ENCODE results near the gene SGMS1.
A peak's percentile ranks its signal among the peaks of the same experiment; 100 is the strongest.
"Not testable (repeated sequence)": the region's sequence is repeated elsewhere in the genome, so short reads cannot be mapped to it uniquely, and the experiment has no call there.

The SGMS1 gene

DNA sequence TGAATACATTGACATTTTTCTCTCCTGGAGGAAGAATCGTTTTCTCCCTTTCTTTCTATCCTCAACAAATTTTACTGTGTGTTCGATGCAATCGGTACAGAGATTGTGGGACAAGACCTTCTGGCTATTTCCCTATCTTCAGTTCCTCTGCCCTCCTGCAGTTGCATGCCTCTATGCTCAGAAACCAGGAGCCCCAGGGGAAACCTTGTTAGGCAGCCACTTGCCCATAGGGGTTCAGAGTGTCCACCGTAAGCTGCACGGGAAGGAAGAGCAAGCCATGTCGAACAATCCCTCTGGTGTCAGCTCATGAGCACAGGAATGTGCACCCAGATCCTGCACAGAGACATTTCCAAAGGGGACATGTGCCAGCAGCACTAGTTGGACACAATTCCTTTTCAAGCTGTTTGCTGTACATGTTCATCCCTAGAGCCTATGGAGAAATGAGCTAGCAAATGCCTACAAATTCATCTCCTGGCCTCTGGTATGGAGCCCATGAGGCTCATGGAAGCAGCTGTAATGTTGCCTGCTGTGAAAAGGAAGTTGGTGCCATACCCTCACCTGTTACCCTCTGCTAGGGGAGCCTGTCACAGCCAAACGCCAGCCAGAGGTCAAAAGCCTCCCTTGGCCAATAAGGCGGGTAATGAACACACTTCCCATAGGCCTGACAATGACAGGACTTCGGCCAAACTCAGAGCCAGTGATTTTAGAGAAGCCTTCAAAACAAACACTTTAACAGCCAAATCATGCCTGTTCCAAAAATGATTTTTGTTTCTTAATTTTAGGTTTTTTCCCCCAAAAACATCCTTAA, 336.6 kb downstream of the SGMS1 start:
- no peak for DNase-seq

DNA sequence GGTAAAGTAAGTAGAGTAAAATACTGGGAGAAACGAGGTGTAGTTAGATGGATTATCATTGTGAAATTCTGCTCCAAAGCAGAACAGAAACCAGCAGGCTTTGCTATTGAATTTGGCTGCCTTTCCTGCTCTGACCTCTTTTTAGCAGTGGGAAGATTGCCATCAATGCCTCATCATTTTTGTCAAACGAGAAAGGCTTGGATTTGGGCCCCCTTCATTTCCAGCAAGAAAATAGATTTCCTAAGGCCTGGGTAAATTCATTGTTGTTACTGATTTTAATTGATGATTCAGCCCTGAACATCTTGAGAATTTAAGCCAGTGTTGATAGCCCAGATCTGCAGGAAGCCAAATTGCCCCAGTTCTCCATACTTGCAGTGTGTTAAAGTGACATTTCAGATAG, 337.2 kb downstream of the SGMS1 start:
- peak; percentile 14 for DNase-seq

DNA sequence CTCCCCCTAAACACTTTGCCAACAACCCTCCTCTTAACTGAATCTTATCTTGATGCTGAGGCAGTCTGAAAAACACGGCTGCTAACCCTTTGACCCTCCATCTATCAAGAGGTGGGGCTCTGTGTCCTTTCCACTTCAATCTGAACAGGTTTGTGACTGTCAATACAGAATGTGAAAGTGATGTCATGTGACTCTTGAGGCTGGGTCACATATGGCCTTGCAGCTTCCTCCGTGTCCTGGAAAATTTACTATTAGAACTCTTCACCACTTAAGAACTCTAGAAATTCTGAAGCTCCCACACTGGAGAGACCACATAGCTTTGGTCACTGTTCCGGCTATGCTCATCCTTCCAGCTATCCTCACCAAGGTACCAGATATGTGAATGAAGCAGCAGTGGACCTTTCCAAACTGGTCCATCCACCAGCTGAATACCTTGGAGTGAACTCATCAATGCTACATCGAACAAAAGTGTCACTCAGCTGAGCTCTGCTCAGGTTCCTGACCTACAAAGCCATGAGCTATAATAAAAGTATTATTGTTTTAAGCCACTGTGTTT, 341.7 kb downstream of the SGMS1 start:
- no peak for DNase-seq

DNA sequence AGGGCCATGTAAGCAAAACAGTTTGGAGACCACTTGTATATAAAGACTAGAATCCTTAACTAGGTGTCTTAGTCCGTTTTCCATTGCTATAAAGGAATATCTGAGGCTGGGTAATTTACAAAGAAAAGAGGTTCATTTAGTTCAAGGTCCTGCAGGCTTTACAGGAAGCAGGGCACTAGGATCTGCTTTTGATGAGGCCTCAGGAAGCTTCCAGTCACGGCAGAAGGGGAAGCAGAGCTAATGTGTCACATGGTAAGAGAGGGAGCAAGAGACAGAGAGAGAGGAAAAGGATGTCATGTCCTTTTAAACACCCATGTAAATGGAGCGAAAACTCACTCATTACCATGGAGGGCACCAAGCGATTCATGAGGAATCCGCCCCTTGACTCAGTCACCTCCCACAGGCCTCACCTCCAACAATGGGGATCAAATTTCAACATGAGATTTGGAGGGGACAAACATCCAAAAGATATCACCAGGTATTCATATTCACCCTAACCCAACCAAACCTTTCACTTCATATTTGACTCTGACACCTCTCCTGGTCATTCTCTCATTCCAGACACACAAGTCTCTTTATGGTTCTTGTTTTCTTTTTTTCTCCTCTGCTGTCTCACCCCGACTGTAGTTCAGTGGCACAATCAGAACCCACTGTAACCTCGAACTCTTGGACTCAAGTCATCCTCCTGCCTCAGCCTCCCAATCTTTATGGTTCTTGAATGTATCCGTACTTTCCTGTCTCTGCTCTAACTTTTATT, 342.4 kb downstream of the SGMS1 start:
- DNase-seq = no peak

DNA sequence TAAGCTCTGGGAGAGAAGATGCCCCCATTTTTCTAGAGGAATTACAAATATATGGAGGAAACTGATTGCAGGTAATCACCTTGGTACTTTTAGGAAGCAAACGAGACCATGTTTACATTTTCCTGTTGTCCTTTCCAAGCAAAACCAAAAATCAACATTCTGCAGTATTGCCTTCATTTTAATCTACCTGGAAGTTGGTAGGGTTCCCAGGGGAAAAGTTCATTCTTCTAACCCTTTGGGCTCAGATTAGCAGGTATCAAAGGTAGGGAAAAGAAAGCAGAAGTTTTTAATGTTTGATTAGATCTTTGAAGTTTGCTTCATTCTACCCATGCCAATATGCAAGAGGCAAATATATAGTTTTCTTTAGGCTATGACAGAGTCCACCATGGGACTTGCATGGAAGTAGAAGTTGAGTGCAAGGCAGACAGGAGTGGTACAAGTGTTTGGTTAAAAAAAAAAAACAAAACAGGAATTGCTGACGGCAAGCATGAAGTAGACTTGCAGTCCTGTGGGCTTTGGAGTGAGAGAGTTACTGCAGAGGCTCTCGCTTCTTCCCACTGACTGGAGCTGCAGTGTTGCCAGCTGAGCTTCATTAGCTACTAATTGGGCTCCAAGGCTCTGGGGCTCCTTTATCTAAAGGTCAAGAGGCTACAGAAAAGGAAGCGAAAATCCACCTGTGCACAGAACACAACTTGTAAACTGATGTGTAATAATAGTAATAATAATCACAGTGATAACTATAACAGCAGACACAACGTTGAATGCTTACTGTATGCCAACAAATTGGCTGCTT, 343.5 kb downstream of the SGMS1 start:
- DNase-seq = no peak

GRCh38 chr10:50279489-50279888, 344.3 kb downstream of the SGMS1 start:
- no peak for DNase-seq

DNA sequence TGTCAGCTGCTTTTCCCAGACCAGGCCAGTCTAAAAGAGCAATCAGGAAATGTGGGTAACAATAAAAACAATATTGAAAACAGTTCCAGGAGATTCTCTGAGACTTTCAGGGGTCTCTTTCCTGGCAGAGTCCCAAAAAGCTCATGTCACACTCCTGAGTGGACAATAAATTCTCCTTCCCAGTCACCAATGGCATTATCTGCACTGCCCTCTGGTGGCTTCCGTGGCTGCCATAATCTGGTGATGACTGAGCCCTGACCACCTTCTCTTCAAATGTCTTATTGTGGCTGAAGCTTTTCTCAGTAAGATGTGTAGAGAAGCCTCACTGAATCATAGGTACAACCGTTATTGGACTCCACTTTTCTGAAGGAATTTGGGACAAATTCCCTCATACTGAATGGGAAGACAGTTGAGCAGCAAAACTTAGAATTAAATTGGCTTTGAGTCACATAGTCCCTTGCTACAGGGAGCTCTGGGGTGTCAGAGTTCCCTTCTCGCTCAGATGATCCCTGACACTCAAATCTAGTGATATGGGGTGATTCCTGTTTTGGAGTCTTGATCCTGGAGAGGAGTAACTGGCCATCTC, 348.0 kb downstream of the SGMS1 start:
- peak; percentile 25 for DNase-seq

- DNase-seq = no peak
These were observed 351.2 kb downstream of the SGMS1 start for GRCh38 chr10:50272531-50272930.

GRCh38 chr10:50271564-50272250, 352.0 kb downstream of the SGMS1 start:
- DNase-seq = no peak

- DNase-seq = not testable (repeated sequence)
These were observed 355.9 kb downstream of the SGMS1 start for GRCh38 chr10:50267877-50268276.

DNA sequence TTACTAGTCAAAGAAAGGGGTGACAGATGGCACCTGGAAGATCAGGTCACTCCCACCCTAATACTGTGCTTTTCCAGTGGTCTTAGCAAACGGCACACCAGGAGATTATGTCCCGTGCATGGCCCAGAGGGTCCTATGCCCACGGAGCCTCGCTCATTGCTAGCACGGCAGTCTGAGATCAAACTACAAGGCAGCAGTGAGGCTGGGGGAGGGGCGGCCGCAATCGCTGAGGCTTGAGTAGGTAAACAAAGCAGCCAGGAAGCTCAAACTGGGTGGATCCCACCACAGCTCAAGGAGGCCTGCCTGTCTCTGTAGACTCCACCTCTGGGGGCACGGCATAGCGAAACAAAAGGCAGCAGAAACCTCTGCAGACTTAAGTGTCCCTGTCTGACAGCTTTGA, 361.1 kb downstream of the SGMS1 start:
- not testable (repeated sequence) for DNase-seq

DNA sequence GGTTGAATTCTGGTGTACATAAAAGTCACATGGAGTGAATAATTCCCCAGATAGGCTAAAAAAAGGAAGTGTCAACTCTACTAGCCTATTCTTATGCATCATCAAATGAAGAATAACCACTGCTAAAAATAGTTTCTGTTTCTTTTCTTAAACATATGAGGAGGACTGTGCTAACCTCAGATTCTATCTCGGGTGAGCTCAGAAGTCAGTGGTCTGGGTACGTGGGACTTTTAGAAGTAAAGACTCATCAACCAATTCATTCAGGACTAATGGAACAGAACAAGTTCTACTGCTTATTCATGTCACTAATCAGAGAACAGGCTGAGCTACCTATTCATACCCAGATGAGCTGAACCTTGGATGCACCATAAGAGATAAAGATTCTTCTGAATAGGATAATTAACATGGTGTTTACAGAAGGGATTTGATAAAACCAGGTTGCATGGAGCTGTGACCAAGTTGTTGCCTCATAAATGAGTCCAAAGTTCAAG, 362.9 kb downstream of the SGMS1 start:
- DNase-seq = no peak

All from midbrain (tissue), 1 donor.